Measurements from ENCODE around the gene RPTOR.

Gene RPTOR

DNA sequence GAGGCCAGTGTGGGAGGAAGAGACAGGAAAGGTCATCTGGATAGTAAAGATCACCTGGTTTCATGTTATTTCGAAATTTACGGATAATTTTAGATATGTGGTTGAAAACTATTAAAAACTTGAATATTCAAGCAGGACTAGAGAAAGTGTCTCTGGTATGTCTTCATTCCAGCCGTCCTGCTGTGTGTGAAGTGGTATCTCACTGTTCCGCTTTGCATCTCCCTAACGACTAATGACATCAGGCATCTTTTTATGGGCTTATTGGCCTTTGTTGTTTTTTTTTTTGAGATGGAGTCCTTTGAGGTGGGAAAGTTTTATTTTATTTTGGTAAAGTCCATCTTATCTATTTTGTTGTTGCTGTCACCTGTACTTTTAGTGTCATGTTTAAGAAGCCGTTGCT is 232.6 kb downstream of the RPTOR start:
- DNase-seq, result no peak
- TF ChIP-seq, protein P1, sequence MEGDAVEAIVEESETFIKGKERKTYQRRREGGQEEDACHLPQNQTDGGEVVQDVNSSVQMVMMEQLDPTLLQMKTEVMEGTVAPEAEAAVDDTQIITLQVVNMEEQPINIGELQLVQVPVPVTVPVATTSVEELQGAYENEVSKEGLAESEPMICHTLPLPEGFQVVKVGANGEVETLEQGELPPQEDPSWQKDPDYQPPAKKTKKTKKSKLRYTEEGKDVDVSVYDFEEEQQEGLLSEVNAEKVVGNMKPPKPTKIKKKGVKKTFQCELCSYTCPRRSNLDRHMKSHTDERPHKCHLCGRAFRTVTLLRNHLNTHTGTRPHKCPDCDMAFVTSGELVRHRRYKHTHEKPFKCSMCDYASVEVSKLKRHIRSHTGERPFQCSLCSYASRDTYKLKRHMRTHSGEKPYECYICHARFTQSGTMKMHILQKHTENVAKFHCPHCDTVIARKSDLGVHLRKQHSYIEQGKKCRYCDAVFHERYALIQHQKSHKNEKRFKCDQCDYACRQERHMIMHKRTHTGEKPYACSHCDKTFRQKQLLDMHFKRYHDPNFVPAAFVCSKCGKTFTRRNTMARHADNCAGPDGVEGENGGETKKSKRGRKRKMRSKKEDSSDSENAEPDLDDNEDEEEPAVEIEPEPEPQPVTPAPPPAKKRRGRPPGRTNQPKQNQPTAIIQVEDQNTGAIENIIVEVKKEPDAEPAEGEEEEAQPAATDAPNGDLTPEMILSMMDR (IDR thresholded peaks at IDR 0.05; ENCODE audit: low read depth, low read length), result no peak
- H3K4me3 ChIP-seq (ENCODE audit: low read depth, low read length), result no peak overlapping the region
- H3K9me3 ChIP-seq, result no peaks in the 10 kb centered on the region
- peaks cover 54% of the 10 kb centered on the region for H3K4me1 ChIP-seq
- H3K27me3 ChIP-seq, result no peaks in the 10 kb centered on the region
- no peaks in the 10 kb centered on the region for H3K36me3 ChIP-seq

DNA sequence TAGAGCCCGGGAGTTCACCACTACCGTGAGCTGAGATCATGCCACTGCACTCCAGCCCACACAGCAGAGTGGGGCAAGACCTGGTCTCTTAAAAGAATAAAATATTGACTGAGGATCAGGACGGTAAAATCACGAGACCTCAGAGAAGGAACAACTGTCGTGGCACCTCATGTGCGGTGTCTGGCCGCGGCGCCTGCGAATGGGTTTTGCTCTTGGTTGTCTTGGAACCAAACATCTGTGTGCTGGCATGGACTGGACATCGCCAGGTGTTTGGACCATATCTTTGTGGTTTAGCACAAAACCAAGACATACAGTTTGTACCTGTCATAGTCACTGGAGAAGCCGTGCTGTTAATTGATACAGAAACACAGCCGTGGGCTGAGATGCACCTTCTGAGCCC is 234.1 kb downstream of the RPTOR start:
- no peaks in the 10 kb centered on the region for H3K27me3 ChIP-seq
- H3K4me3 ChIP-seq (ENCODE audit: low read depth, low read length), result no peak overlapping the region
- peaks cover 46% of the 10 kb centered on the region for H3K4me1 ChIP-seq
- TF ChIP-seq, protein P1 (IDR thresholded peaks at IDR 0.05; ENCODE audit: low read depth, low read length), result no peak
- H3K36me3 ChIP-seq, result no peaks in the 10 kb centered on the region
- DNase-seq, result no peak
- no peaks in the 10 kb centered on the region for H3K9me3 ChIP-seq

DNA sequence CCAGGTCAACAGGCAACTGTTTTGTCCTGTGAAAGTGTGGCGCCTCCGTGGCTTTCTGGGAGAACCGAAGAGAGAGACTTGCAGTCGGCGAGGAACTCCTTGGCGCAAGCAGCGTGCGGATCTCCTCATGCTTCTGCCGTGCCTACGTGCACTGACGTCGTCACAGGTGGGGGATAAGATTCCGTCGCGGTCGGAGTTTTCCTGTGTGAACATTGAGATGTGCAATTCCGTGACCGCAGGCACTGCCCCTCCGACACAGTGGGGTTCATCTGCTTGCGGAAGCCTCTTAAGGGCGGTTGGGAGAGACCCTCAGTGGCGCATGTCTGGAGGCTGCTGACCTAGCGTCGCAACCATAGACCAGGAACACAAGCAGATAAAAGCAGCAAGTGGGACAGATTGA is 234.7 kb downstream of the RPTOR start:
- Histone ChIP-seq H3K27me3 (no peaks in the 10 kb centered on the region), H3K4me3 (ENCODE audit: low read depth, low read length) (no peak overlapping the region; the same call in 1 of the 2 replicates), H3K4me1 (peaks cover 40% of the 10 kb centered on the region), H3K36me3 (no peaks in the 10 kb centered on the region), H3K9me3 (no peaks in the 10 kb centered on the region)
- TF ChIP-seq, protein P1 (IDR thresholded peaks at IDR 0.05; ENCODE audit: low read depth, low read length), result no peak
- DNase-seq, result no peak

DNA sequence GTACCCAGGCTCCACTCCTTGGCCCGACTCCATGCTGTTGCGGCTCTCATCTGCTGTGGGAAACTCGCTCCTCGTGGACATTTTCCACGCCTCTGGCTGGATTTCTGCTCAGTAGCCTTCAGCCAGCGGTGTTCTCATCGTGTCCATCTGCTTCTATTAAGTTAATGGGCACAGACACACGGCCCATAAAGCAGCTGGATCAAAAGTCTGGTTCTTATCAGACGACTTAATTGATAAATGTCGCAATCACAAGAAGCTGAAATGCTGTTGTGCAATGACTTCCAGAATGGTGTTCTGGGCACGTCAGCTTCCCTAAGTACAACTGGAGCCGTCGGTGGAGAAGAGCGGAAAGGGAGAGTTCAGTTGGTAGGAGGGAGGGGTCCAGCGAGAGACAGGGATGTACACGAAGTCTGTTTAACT is 235.3 kb downstream of the RPTOR start:
- H3K9me3 ChIP-seq, result no peaks in the 10 kb centered on the region
- peak overlapping the region; percentile 43 for H3K4me3 ChIP-seq (ENCODE audit: low read depth, low read length)
- TF ChIP-seq, protein P1 (IDR thresholded peaks at IDR 0.05; ENCODE audit: low read depth, low read length), result no peak
- no peaks in the 10 kb centered on the region for H3K27me3 ChIP-seq
- H3K4me1 ChIP-seq, result peaks cover 37% of the 10 kb centered on the region
- DNase-seq, result peak; percentile 72
- no peaks in the 10 kb centered on the region for H3K36me3 ChIP-seq

DNA sequence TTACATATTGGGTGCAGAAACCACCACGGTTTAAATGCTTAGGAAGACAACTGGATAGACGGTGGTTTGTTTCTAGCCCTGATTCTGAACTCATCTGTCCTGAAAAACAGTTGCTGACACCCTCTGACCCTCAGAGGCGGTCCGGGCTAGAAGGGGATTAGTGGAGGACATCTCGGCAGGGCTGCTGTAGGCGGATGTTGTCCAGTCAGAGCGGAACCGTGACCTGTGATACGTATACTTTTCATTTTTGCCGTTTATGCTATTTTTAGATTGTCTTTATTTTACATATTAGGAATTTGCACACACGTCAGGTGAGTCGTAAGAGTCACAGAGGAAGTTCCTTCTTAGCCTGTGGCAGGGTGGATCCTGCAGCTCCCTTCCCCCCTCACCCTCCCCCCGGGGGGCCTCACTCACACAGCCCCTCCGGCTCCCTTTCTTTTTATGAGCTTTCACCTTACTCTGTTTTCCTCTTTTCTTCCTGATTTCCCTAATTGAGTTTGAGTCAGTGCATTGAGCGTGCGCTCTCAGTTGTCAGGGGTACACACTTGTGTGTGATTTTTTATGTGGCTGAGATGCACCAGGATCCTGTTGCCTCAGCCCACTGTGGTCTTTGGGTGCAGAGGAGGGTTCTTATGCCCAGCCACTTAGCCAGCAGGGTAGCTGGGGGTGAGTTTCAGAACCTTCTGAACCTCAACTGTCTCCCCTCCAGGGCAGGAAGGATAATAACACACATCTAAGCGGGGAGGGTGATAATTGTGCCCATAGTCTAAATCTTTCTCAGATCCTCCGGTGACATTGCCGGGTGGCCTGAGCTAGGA is 236.0 kb downstream of the RPTOR start:
- no peaks in the 10 kb centered on the region for H3K9me3 ChIP-seq
- no peak for DNase-seq
- peak overlapping the region; percentile 43 for H3K4me3 ChIP-seq (ENCODE audit: low read depth, low read length)
- H3K4me1 ChIP-seq, result peaks cover 32% of the 10 kb centered on the region
- H3K27me3 ChIP-seq, result no peaks in the 10 kb centered on the region
- TF ChIP-seq, protein P1 (IDR thresholded peaks at IDR 0.05; ENCODE audit: low read depth, low read length), result no peak
- H3K36me3 ChIP-seq, result no peaks in the 10 kb centered on the region

DNA sequence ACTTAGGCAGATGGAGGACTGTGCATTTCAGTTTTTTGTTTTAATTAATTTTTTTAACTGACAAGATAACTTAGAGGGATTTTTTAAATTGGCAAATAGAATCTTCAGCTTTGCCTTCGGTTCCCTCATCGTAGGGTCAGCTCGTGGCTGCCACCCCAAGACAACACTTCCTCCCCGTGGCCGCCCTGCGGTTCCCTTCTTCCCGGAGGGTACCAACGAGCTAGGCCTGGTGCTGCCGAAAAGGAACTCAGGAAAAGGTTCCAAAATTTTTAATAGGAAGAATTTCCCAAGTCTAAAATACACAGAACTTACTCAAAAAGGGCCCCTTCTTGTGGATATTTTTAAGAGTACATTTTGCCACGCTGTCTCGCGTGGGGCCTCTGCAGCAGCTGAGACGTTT is 236.6 kb downstream of the RPTOR start:
- no peak overlapping the region; the same call in 1 of the 2 replicates for H3K4me3 ChIP-seq (ENCODE audit: low read depth, low read length)
- TF ChIP-seq, protein P1 (IDR thresholded peaks at IDR 0.05; ENCODE audit: low read depth, low read length), result no peak
- no peak for DNase-seq
- H3K27me3 ChIP-seq, result no peaks in the 10 kb centered on the region
- peaks cover 32% of the 10 kb centered on the region for H3K4me1 ChIP-seq
- no peaks in the 10 kb centered on the region for H3K9me3 ChIP-seq
- no peaks in the 10 kb centered on the region for H3K36me3 ChIP-seq

All from BE2C (cell line).